WTC11 (cell line): ENCODE data around the gene NCF2. TPM values are rescaled to one million over a fixed set of nuclear protein-coding genes. Genes with fewer than 3 reads are reported as not detected.

Source experiments
- ATAC-seq: fragments of 200-7000 bp; cut with Tn5 transposase; 2 replicates; pipeline ENCODE4 v1.10.0; 2021; ENCODE audit warnings: mild to moderate bottlenecking, moderate library complexity
- CTCF ChIA-PET: fragments of 300-600 bp; sonication (Branson Sonifier 250); formaldehyde crosslinking; loops from one replicate; lab custom pipeline; 2021; ENCODE audit warnings: antibody characterized with exemption; lab: Charles Lee
- POLR2A ChIA-PET: fragments of 350-600 bp; sonication (Branson Sonifier 250); formaldehyde crosslinking; loops from one replicate; lab custom pipeline; 2021; ENCODE audit warnings: antibody characterized with exemption; lab: Charles Lee
- DNase-seq: peaks from one replicate; pipeline ENCODE4 v3.0.0; 2021; ENCODE audit warnings: low spot score
- H3K27ac Mint-ChIP-seq: 2 replicates; pipeline ENCODE4 v1.8.0; 2021; ENCODE audit warnings: mixed read lengths
- H3K27me3 Mint-ChIP-seq: 2 replicates; pipeline ENCODE4 v1.8.0; 2021; ENCODE audit warnings: low read depth, mild to moderate bottlenecking, moderate library complexity, mixed read lengths
- H3K36me3 Mint-ChIP-seq: 2 replicates; pipeline ENCODE4 v1.8.0; 2021; ENCODE audit warnings: mixed read lengths
- H3K4me1 Mint-ChIP-seq: 2 replicates; pipeline ENCODE4 v1.8.0; 2022; ENCODE audit warnings: mixed read lengths
- H3K4me3 Mint-ChIP-seq: 2 replicates; pipeline ENCODE4 v1.8.0; 2021; ENCODE audit warnings: mild to moderate bottlenecking, moderate library complexity, mixed read lengths
- H3K9me3 Mint-ChIP-seq: 2 replicates; pipeline ENCODE4 v1.8.0; 2021; ENCODE audit warnings: mixed read lengths
- ARID4B ChIP-seq: sonication (generic); formaldehyde crosslinking; IDR thresholded peaks from 2 replicates; pipeline ENCODE4 v1.8.0; 2023; ENCODE audit warnings: missing genetic modification reagents, mild to moderate bottlenecking, borderline replicate concordance
- ATF1 ChIP-seq: sonication (generic); formaldehyde crosslinking; IDR thresholded peaks from 2 replicates; pipeline ENCODE4 v1.8.1; 2023; ENCODE audit warnings: mild to moderate bottlenecking, moderate library complexity, missing genetic modification reagents
- ELF4 ChIP-seq: sonication (generic); formaldehyde crosslinking; IDR thresholded peaks from 2 replicates; pipeline ENCODE4 v1.8.1; 2022; ENCODE audit warnings: low read depth, mild to moderate bottlenecking, moderate library complexity, missing genetic modification reagents
- ETV6 ChIP-seq: sonication (generic); formaldehyde crosslinking; IDR thresholded peaks from 2 replicates; pipeline ENCODE4 v1.8.1; 2022; ENCODE audit warnings: mild to moderate bottlenecking, missing genetic modification reagents
- FOXJ3 ChIP-seq: sonication (generic); formaldehyde crosslinking; IDR thresholded peaks from 2 replicates; pipeline ENCODE4 v1.9.0; 2021; ENCODE audit warnings: missing genetic modification reagents, mild to moderate bottlenecking, borderline replicate concordance
- FOXP4 ChIP-seq: sonication (generic); formaldehyde crosslinking; IDR thresholded peaks from 2 replicates; pipeline ENCODE4 v1.8.0; 2022; ENCODE audit warnings: mild to moderate bottlenecking, missing genetic modification reagents
- GABPB1 ChIP-seq: sonication (generic); formaldehyde crosslinking; IDR thresholded peaks from 2 replicates; pipeline ENCODE4 v1.8.1; 2023; ENCODE audit warnings: mild to moderate bottlenecking, missing genetic modification reagents
- GRHL2 ChIP-seq: fragments of 250-450 bp; sonication (Bioruptor Pico); IDR thresholded peaks from 2 replicates; pipeline ENCODE4 v1.8.0; 2022; ENCODE audit warnings: mild to moderate bottlenecking, moderate library complexity; ENCODE audit not compliant: insufficient replicate concordance, severe bottlenecking
- HMGA2 ChIP-seq: fragments of 250-450 bp; sonication (Bioruptor Pico); IDR thresholded peaks from 2 replicates; pipeline ENCODE4 v1.4.0; 2021; ENCODE audit warnings: mild to moderate bottlenecking, moderate library complexity
- HMGXB4 ChIP-seq: sonication (generic); formaldehyde crosslinking; IDR thresholded peaks from 2 replicates; pipeline ENCODE4 v1.8.1; 2023; ENCODE audit warnings: mild to moderate bottlenecking, moderate library complexity, missing genetic modification reagents
- MXD4 ChIP-seq: fragments of 250-450 bp; sonication (Bioruptor Pico); IDR thresholded peaks from 2 replicates; pipeline ENCODE4 v1.8.0; 2021; ENCODE audit warnings: mild to moderate bottlenecking, moderate library complexity, borderline replicate concordance
- TEAD1 ChIP-seq: sonication (generic); formaldehyde crosslinking; IDR thresholded peaks from 2 replicates; pipeline ENCODE4 v1.8.0; 2022; ENCODE audit warnings: mild to moderate bottlenecking, missing genetic modification reagents
- TEAD4 ChIP-seq: sonication (generic); formaldehyde crosslinking; IDR thresholded peaks from 2 replicates; pipeline ENCODE4 v1.8.0; 2022; ENCODE audit warnings: mild to moderate bottlenecking, missing genetic modification reagents
- ZNF671 ChIP-seq: fragments of 250-450 bp; sonication (Bioruptor Pico); IDR thresholded peaks from 2 replicates; pipeline ENCODE4 v1.8.0; 2021; ENCODE audit warnings: mild to moderate bottlenecking
- total RNA-seq: library from RNA; stranded (reverse); gene quantifications from 3 replicates; pipeline ENCODE4 v1.2.3, GENCODE V29; 2021
- TF ChIP-seq, protein P1 (sequence below): sonication (generic); formaldehyde crosslinking; IDR thresholded peaks from 2 replicates; pipeline ENCODE4 v1.8.1; 2022; ENCODE audit warnings: mild to moderate bottlenecking, moderate library complexity, missing genetic modification reagents
- TF ChIP-seq, protein P2 (sequence below): sonication (generic); formaldehyde crosslinking; conservative IDR thresholded peaks from 2 replicates; pipeline ENCODE4 v1.8.1; 2022; ENCODE audit warnings: mild to moderate bottlenecking, missing genetic modification reagents
- TF ChIP-seq, protein P3 (sequence below): fragments of 250-450 bp; sonication (Bioruptor Pico); IDR thresholded peaks from 2 replicates; pipeline ENCODE4 v1.9.0; 2021; ENCODE audit warnings: moderate library complexity, mild to moderate bottlenecking, inconsistent platforms, borderline replicate concordance
- TF ChIP-seq, protein P4 (sequence below): sonication (generic); formaldehyde crosslinking; IDR thresholded peaks from 2 replicates; pipeline ENCODE4 v1.8.1; 2023; ENCODE audit warnings: mild to moderate bottlenecking, missing genetic modification reagents
- TF ChIP-seq, protein P5 (sequence below): sonication (generic); formaldehyde crosslinking; IDR thresholded peaks from 2 replicates; pipeline ENCODE4 v1.8.1; 2022; ENCODE audit warnings: missing genetic modification reagents, borderline replicate concordance

The NCF2 gene
- total RNA-seq, 1 experiment from 2014 or later: 0.52 TPM

GRCh38 chr1:183570451-183570850 is 19.8 kb downstream of the NCF2 start:
- TF ChIP-seq FOXJ3 (CRISPR knock-in tag): no peak
- no peak for TF ChIP-seq HMGA2
- no peak for TF ChIP-seq GRHL2 (CRISPR knock-in tag)
- TF ChIP-seq FOXP4 (CRISPR knock-in tag): no peak
- TF ChIP-seq, all 79 proteins: peak for 0
- Mint-ChIP-seq H3K4me3 (no peak overlapping the region), H3K9me3 (no peaks in the 10 kb centered on the region), H3K27ac (no peak overlapping the region), H3K4me1 (no peaks in the 10 kb centered on the region), H3K36me3 (no peaks in the 10 kb centered on the region), H3K27me3 (no peaks in the 10 kb centered on the region)
- ChIA-PET POLR2A (no interaction called here), CTCF (no interaction called here)
- DNase-seq (no peak), ATAC-seq (no peak)

- no peak overlapping the region for H3K27ac Mint-ChIP-seq
- no peaks in the 10 kb centered on the region for H3K9me3 Mint-ChIP-seq
- no peak for ATAC-seq
- no peaks in the 10 kb centered on the region for H3K4me1 Mint-ChIP-seq
- POLR2A ChIA-PET: no interaction called here
- H3K4me3 Mint-ChIP-seq: no peak overlapping the region
- CTCF ChIA-PET: no interaction called here
- H3K27me3 Mint-ChIP-seq: no peaks in the 10 kb centered on the region
- no peaks in the 10 kb centered on the region for H3K36me3 Mint-ChIP-seq
- DNase-seq: no peak
- TF ChIP-seq HMGXB4 (CRISPR knock-in tag): no peak
- TF ChIP-seq ATF1 (CRISPR knock-in tag): no peak
- TF ChIP-seq TEAD4 (CRISPR knock-in tag): no peak
- TF ChIP-seq ETV6 (CRISPR knock-in tag): no peak
- TF ChIP-seq ARID4B (CRISPR knock-in tag): no peak
- TF ChIP-seq FOXP4 (CRISPR knock-in tag): no peak
- TF ChIP-seq, protein P1, sequence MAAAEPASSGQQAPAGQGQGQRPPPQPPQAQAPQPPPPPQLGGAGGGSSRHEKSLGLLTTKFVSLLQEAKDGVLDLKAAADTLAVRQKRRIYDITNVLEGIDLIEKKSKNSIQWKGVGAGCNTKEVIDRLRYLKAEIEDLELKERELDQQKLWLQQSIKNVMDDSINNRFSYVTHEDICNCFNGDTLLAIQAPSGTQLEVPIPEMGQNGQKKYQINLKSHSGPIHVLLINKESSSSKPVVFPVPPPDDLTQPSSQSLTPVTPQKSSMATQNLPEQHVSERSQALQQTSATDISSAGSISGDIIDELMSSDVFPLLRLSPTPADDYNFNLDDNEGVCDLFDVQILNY (CRISPR knock-in tag): no peak
- no peak for TF ChIP-seq TEAD1
- TF ChIP-seq, protein P2, sequence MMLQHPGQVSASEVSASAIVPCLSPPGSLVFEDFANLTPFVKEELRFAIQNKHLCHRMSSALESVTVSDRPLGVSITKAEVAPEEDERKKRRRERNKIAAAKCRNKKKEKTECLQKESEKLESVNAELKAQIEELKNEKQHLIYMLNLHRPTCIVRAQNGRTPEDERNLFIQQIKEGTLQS (CRISPR knock-in tag): no peak
- TF ChIP-seq MXD4 (CRISPR knock-in tag): no peak
- no peak for TF ChIP-seq ELF4 (CRISPR knock-in tag)
- TF ChIP-seq, protein P3, sequence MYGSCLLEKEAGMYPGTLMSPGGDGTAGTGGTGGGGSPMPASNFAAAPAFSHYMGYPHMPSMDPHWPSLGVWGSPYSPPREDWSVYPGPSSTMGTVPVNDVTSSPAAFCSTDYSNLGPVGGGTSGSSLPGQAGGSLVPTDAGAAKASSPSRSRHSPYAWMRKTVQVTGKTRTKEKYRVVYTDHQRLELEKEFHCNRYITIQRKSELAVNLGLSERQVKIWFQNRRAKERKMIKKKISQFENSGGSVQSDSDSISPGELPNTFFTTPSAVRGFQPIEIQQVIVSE (CRISPR knock-in tag): no peak
- TF ChIP-seq, protein P4, sequence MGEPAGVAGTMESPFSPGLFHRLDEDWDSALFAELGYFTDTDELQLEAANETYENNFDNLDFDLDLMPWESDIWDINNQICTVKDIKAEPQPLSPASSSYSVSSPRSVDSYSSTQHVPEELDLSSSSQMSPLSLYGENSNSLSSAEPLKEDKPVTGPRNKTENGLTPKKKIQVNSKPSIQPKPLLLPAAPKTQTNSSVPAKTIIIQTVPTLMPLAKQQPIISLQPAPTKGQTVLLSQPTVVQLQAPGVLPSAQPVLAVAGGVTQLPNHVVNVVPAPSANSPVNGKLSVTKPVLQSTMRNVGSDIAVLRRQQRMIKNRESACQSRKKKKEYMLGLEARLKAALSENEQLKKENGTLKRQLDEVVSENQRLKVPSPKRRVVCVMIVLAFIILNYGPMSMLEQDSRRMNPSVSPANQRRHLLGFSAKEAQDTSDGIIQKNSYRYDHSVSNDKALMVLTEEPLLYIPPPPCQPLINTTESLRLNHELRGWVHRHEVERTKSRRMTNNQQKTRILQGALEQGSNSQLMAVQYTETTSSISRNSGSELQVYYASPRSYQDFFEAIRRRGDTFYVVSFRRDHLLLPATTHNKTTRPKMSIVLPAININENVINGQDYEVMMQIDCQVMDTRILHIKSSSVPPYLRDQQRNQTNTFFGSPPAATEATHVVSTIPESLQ: no peak
- TF ChIP-seq ZNF671 (CRISPR knock-in tag): no peak
- TF ChIP-seq, protein P5, sequence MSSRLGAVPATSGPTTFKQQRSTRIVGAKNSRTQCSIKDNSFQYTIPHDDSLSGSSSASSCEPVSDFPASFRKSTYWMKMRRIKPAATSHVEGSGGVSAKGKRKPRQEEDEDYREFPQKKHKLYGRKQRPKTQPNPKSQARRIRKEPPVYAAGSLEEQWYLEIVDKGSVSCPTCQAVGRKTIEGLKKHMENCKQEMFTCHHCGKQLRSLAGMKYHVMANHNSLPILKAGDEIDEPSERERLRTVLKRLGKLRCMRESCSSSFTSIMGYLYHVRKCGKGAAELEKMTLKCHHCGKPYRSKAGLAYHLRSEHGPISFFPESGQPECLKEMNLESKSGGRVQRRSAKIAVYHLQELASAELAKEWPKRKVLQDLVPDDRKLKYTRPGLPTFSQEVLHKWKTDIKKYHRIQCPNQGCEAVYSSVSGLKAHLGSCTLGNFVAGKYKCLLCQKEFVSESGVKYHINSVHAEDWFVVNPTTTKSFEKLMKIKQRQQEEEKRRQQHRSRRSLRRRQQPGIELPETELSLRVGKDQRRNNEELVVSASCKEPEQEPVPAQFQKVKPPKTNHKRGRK (CRISPR knock-in tag): no peak
- no peak for TF ChIP-seq GABPB1 (CRISPR knock-in tag)
These were observed 20.5 kb downstream of the NCF2 start for GRCh38 chr1:183569801-183570200.
